Measurements from ENCODE around the gene LMF2. TPM values are rescaled to one million over a fixed set of nuclear protein-coding genes. Genes with fewer than 3 reads are reported as not detected.
A peak's percentile ranks its signal among the peaks of the same experiment; 100 is the strongest.
"Not testable (repeated sequence)": the region's sequence is repeated elsewhere in the genome, so short reads cannot be mapped to it uniquely, and the experiment has no call there.

LMF2 gene
- total RNA-seq, 3 donors from 2014 or later, result 35.7 to 54.9 (median 39.5) TPM

DNA sequence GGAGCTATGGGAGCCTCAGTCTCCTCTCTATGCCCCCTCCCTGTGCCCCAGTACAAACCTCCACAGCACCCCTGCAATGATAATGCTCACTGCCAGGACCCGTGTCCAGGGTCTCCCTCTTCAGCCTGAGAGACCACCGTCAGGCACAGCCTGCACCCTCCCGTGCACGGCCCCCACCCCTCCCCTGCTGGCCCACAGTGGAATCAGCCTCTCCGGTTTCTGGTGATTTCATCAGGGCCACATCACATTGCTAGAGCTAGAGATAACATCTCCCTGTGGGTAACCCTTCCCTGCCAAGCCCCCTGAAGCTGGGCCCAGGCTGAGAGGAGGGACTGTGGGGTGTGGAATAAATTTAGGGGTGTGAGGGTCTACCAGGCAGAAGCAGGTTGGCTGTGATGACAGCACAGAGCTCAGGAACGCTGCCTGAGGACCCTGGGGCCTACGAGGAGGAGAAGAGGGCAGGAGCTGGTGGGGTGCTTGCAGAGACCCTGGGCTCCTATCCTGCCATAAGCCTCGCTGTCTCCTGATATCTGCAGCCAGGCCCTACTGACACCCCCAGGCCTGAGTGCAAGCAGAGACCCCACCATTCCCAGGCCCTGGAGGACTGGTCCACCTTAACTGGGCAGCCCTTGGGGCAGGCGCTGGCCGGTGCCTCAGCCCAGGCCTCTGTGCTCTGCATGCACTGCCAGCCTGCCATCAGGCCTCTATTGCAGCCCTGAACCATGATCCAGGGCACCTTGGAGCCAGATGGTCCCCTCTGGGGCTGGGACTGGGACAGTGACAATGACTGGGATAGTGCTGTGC lies 38.2 kb upstream of the LMF2 start, which contains the start of gene KLHDC7B:
KLHDC7B (plus strand) TSS at position 378 of the 804 bp plus-strand sequence; CDS start at position 723, 345 bp downstream.
- peak within 1 kb of the TSS; percentile 65 to 88 for H3K27ac ChIP-seq
- TF ChIP-seq, protein P1, sequence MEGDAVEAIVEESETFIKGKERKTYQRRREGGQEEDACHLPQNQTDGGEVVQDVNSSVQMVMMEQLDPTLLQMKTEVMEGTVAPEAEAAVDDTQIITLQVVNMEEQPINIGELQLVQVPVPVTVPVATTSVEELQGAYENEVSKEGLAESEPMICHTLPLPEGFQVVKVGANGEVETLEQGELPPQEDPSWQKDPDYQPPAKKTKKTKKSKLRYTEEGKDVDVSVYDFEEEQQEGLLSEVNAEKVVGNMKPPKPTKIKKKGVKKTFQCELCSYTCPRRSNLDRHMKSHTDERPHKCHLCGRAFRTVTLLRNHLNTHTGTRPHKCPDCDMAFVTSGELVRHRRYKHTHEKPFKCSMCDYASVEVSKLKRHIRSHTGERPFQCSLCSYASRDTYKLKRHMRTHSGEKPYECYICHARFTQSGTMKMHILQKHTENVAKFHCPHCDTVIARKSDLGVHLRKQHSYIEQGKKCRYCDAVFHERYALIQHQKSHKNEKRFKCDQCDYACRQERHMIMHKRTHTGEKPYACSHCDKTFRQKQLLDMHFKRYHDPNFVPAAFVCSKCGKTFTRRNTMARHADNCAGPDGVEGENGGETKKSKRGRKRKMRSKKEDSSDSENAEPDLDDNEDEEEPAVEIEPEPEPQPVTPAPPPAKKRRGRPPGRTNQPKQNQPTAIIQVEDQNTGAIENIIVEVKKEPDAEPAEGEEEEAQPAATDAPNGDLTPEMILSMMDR (IDR thresholded peaks at IDR 0.05), result peak in 1 of 3 donors; percentile 20
- no peak for TF ChIP-seq POLR2A (IDR thresholded peaks at IDR 0.05)
- no peaks in the 10 kb centered on the region for H3K9me3 ChIP-seq
- H3K4me3 ChIP-seq, result peak within 1 kb of the TSS in 2 of 3 donors; percentile 36 to 64
- DNase-seq (ENCODE audit: low spot score in 2 of 2), result no peak
- intact Hi-C loops (cut with DNase I; ENCODE audit: low total_unique reads), result no loop called here
- no peaks in the 10 kb centered on the region for H3K36me3 ChIP-seq
- peaks cover 6 to 18% of the 10 kb centered on the region in 2 donors for H3K4me1 ChIP-seq
- H3K27me3 ChIP-seq, result peaks cover 3 to 8% of the 10 kb centered on the region in 2 donors

DNA sequence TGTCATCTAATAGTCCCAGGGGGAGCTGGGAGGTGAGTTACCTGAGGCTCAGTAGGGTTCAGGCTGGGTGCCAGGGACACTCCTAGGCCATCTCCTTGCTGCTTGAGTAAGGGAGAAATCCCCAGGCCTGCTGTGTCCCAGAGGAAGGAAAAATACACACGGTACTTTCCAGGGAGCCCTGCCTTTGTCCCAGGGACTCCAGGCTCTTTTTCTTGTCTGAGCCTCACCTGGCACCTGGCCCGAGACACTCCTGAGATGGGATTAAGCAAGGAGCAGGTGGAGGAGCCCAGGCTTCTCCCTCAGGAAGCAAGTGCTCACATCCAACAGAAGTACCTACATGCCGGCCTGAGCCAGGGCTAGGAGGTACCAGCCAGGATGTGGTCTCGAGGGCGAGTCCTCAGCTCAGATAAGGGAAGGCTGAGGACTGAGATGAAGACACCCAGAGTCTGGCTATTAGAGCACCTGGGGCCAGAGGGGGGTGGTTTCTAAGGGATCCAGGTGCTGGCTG lies 37.3 kb upstream of the LMF2 start:
- intact Hi-C loops (cut with DNase I; ENCODE audit: low total_unique reads), result no loop called here
- Histone ChIP-seq H3K4me1 (peaks cover 6 to 18% of the 10 kb centered on the region in 2 donors), H3K27ac (peak overlapping the region; percentile 65 to 88), H3K36me3 (no peaks in the 10 kb centered on the region), H3K9me3 (no peaks in the 10 kb centered on the region), H3K4me3 (peak overlapping the region in 1 of 3 donors; percentile 64), H3K27me3 (peaks cover 3 to 8% of the 10 kb centered on the region in 2 donors)
- DNase-seq (ENCODE audit: low spot score in 2 of 2), result peak in 1 of 2 donors; percentile 73
- TF ChIP-seq, protein P1 (IDR thresholded peaks at IDR 0.05), result no peak
- TF ChIP-seq POLR2AphosphoS5 (IDR thresholded peaks at IDR 0.05), result no peak
- TF ChIP-seq POLR2A (IDR thresholded peaks at IDR 0.05), result no peak

DNA sequence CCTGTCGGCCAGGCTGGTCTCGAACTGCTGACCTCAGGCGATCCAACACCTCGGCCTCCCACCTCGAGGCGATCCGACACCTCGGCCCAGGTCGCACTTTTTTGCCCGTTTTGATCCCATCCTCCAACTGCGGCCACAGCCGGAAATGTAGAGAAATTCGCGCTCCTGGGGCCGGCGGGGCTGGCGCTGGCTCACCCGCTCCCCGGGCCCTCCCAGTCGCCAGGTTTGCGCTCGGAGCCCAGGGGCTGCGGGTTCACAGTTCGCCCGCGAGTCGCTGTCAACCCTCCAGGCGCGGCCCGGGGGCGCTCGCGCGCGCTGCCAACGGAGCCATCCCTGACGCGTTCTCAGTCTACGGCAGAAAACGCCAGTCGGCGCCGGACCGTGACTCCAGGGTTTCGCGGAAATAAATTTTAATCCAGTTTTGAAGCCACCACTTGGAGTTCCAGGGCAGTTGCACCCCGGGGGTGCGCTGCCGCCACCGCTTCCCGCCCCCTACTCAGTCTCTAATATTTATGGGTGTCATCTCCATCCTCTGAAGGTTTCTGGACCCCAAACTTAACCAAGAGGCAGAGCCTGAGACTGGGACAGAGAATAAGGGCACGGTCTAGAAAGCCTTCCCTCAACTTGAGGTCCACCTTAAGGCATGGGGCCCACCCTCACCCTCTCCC lies 36.7 kb upstream of the LMF2 start:
- intact Hi-C loops (cut with DNase I; ENCODE audit: low total_unique reads), result no loop called here
- H3K36me3 ChIP-seq, result no peaks in the 10 kb centered on the region
- no peaks in the 10 kb centered on the region for H3K9me3 ChIP-seq
- peaks cover 6 to 18% of the 10 kb centered on the region in 2 donors for H3K4me1 ChIP-seq
- TF ChIP-seq, protein P1 (IDR thresholded peaks at IDR 0.05), result peak in 1 of 3 donors; percentile 22
- TF ChIP-seq POLR2A (IDR thresholded peaks at IDR 0.05), result no peak
- peak in 1 of 3 donors; percentile 8 for TF ChIP-seq POLR2AphosphoS5 (IDR thresholded peaks at IDR 0.05)
- peaks cover 3 to 8% of the 10 kb centered on the region in 2 donors for H3K27me3 ChIP-seq
- peak overlapping the region; percentile 17 to 64 (median 44) for H3K4me3 ChIP-seq
- H3K27ac ChIP-seq, result peak overlapping the region; percentile 65 to 88
- peak in 1 of 2 donors; percentile 49 for DNase-seq (ENCODE audit: low spot score in 2 of 2)

DNA sequence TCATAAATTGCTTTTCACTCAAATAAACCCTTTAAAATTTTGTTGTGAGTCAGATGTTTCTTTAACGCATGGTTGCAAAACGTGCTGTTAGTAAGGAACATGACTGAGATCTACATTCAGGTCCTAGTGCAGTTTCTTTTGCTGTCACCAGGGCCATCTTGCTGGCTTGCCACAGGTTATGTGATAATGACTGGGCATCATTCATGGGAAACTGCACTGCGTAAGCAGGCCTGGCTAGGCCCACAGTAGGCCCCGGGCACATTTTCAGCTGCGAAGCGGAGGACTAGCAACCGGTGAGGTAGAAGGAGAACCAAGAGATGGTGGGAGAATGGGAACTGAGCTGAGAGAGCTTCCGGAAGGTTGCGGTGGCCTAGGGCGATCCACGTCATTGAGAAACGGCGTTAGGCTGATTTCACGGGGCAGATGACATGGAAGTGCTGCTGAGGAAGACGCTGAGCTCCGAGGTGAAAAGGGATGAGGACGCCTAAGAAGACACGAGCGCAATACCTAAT lies 35.0 kb upstream of the LMF2 start:
- intact Hi-C loops (cut with DNase I; ENCODE audit: low total_unique reads), result no loop called here
- Histone ChIP-seq H3K4me3 (no peak overlapping the region), H3K27ac (peak overlapping the region in 1 of 2 donors; percentile 71), H3K9me3 (no peaks in the 10 kb centered on the region), H3K27me3 (peaks cover 0 to 4% of the 10 kb centered on the region in 2 donors), H3K4me1 (peaks cover 6 to 18% of the 10 kb centered on the region in 2 donors), H3K36me3 (no peaks in the 10 kb centered on the region)
- DNase-seq (ENCODE audit: low spot score in 2 of 2), result no peak
- TF ChIP-seq, protein P1 (IDR thresholded peaks at IDR 0.05), result no peak
- TF ChIP-seq POLR2AphosphoS5 (IDR thresholded peaks at IDR 0.05), result peak in 1 of 3 donors; percentile 10

DNA sequence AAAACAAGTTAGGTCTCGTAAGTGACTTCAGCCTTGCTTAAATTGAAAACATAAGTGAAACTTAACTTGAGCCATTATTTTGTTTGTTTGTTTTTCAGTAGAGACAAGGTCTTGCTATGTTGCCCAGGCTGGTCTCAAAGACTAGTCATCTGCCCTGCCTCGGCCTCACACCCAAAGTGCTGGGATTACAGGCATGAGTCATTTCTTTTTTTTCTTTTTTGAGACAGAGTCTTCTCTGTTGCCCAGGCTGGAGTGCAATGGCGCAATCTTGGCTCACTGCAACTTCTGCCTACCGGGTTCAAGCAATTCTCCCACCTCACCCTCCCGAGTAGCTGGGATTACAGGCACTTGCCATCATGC lies 34.1 kb upstream of the LMF2 start:
- H3K4me3 ChIP-seq; H3K9me3 ChIP-seq; H3K36me3 ChIP-seq; H3K27me3 ChIP-seq; intact Hi-C loops (cut with DNase I; ENCODE audit: low total_unique reads): not testable (repeated sequence)
- peaks cover 3 to 11% of the 10 kb centered on the region in 2 donors for H3K4me1 ChIP-seq
- H3K27ac ChIP-seq, result peak overlapping the region; percentile 71 to 95
- peak in 1 of 2 donors; percentile 46 for DNase-seq (ENCODE audit: low spot score in 2 of 2)

Measured in breast epithelium (tissue), 4 donors.